Gastroesophageal sphincter (tissue), 3 donors: ENCODE measurements around the gene KDM6B.

Experiments used
- CTCF ChIP-seq, 4 experiments: fragments of 200-600 bp in 2 of 4; fragments of 450-650 bp in 2 of 4; sonication (generic) in 1 of 4; IDR thresholded peaks; one replicate each; pipeline ENCODE4 v1.5.1; 2017 to 2019; ENCODE audit warnings: antibody characterized with exemption in 4 of 4, mild to moderate bottlenecking in 2 of 4, moderate library complexity in 2 of 4
- EP300 ChIP-seq: sonication (generic); formaldehyde crosslinking; IDR thresholded peaks from one replicate; pipeline ENCODE4 v1.6.1; 2017; ENCODE audit warnings: antibody characterized with exemption, mild to moderate bottlenecking
- POLR2A ChIP-seq, 2 donors: fragments of 450-650 bp; IDR thresholded peaks; one replicate each; pipeline ENCODE4 v1.6.1; 2017; ENCODE audit warnings: antibody characterized with exemption in 2 of 2, mild to moderate bottlenecking in 2 of 2, moderate library complexity in 1 of 2
- POLR2AphosphoS5 ChIP-seq: sonication (generic); formaldehyde crosslinking; IDR thresholded peaks from one replicate; pipeline ENCODE4 v1.6.1; 2017; ENCODE audit warnings: antibody characterized with exemption

- TF ChIP-seq CTCF (IDR thresholded peaks at IDR 0.05), result no peak
- TF ChIP-seq POLR2AphosphoS5, result no peak
- TF ChIP-seq POLR2A (IDR thresholded peaks at IDR 0.05), result no peak
- no peak for TF ChIP-seq EP300
These were observed 47.4 kb downstream of the KDM6B start for GRCh38 chr17:7881276-7882054.
